HepG2 (cell line): Measurements from ENCODE around the gene IFNK. TPM values are rescaled to one million over a fixed set of nuclear protein-coding genes. Genes with fewer than 3 reads are reported as not detected.

Experiments
- CREB1 ChIP-seq, 2 experiments: fragments of 450-650 bp in 1 of 2; IDR thresholded peaks; 2 replicates each; pipeline ENCODE4 v1.6.1; 2016 to 2017; ENCODE audit warnings: control low read depth in 1 of 2, mild to moderate bottlenecking in 1 of 2, missing compliant biosample characterization in 1 of 2, missing genetic modification characterization in 1 of 2
- EZH2 ChIP-seq: conservative IDR thresholded peaks from 2 replicates; pipeline ENCODE4 v1.6.1; 2012; ENCODE audit warnings: mild to moderate bottlenecking, low read depth, low read length, moderate library complexity
- FOXA1 ChIP-seq, 2 experiments: fragments of 450-650 bp in 1 of 2; sonication (generic) in 1 of 2; formaldehyde crosslinking in 1 of 2; IDR thresholded peaks; 2 replicates each; pipeline versions ENCODE4 v1.4.0 to v1.6.1; 2016 to 2020; ENCODE audit warnings: missing genetic modification reagents in 1 of 2
- FOXJ3 ChIP-seq: sonication (generic); formaldehyde crosslinking; IDR thresholded peaks from 2 replicates; pipeline ENCODE4 v1.4.0; 2020; ENCODE audit warnings: missing genetic modification reagents, mild to moderate bottlenecking, borderline replicate concordance
- HES4 ChIP-seq: sonication (generic); formaldehyde crosslinking; IDR thresholded peaks from 2 replicates; pipeline ENCODE4 v1.9.0; 2021; ENCODE audit warnings: mild to moderate bottlenecking, missing genetic modification reagents, borderline replicate concordance
- KAT2B ChIP-seq: fragments of 150-350 bp; IDR thresholded peaks from 2 replicates; pipeline ENCODE4 v1.6.1; 2014; ENCODE audit warnings: low read depth, low read length, borderline replicate concordance
- KAT8 ChIP-seq: IDR thresholded peaks from 2 replicates; pipeline ENCODE4 v1.6.1; 2016; ENCODE audit warnings: missing genetic modification reagents, missing compliant biosample characterization
- MATR3 ChIP-seq: sonication (generic); formaldehyde crosslinking; IDR thresholded peaks from 2 replicates; pipeline ENCODE4 v1.4.0; 2020; ENCODE audit warnings: missing genetic modification reagents
- MAZ ChIP-seq, 2 experiments: sonication (generic) in 1 of 2; formaldehyde crosslinking in 1 of 2; IDR thresholded peaks; 2 replicates each; pipeline versions ENCODE4 v1.5.0 to v1.6.1; 2012 to 2020; ENCODE audit warnings: low read depth in 2 of 2, mild to moderate bottlenecking in 2 of 2, borderline replicate concordance in 1 of 2, improper control_type of control experiment in 1 of 2, low read length in 1 of 2, missing genetic modification reagents in 1 of 2, moderate library complexity in 1 of 2
- NFATC3 ChIP-seq: sonication (generic); formaldehyde crosslinking; IDR thresholded peaks from 2 replicates; pipeline ENCODE4 v1.5.1; 2020; ENCODE audit warnings: mild to moderate bottlenecking, missing genetic modification reagents
- NFIC ChIP-seq: IDR thresholded peaks from 2 replicates; pipeline ENCODE4 v1.6.1; 2012; ENCODE audit warnings: mild to moderate bottlenecking, low read length, inconsistent platforms
- NR2C2 ChIP-seq: sonication (generic); formaldehyde crosslinking; IDR thresholded peaks from 2 replicates; pipeline ENCODE4 v1.4.0; 2020; ENCODE audit warnings: missing genetic modification reagents, mild to moderate bottlenecking, moderate library complexity, borderline replicate concordance
- SRSF4 ChIP-seq: fragments of 200-400 bp; formaldehyde crosslinking; IDR thresholded peaks from one replicate; pipeline ENCODE4 v1.6.1; 2018; ENCODE audit warnings: mild to moderate bottlenecking, low read depth, low read length, moderate library complexity; ENCODE audit not compliant: poor library complexity, severe bottlenecking
- SSRP1 ChIP-seq: IDR thresholded peaks from 2 replicates; pipeline ENCODE4 v1.6.1; 2016; ENCODE audit warnings: control low read depth
- TAF1 ChIP-seq: sonication (generic); formaldehyde crosslinking; IDR thresholded peaks from 2 replicates; pipeline ENCODE4 v1.4.0; 2020; ENCODE audit warnings: missing genetic modification reagents
- TBX3 ChIP-seq: fragments of 450-650 bp; IDR thresholded peaks from 2 replicates; pipeline ENCODE4 v1.6.1; 2017; ENCODE audit warnings: antibody characterized with exemption, mild to moderate bottlenecking, inconsistent platforms, borderline replicate concordance
- TCF7 ChIP-seq: sonication (generic); IDR thresholded peaks from 2 replicates; pipeline ENCODE4 v1.6.1; 2016; ENCODE audit warnings: antibody characterized with exemption, low read depth
- ZC3H4 ChIP-seq: sonication (generic); formaldehyde crosslinking; IDR thresholded peaks from 2 replicates; pipeline ENCODE4 v1.4.0; 2020; ENCODE audit warnings: missing genetic modification reagents, borderline replicate concordance
- ZKSCAN5 ChIP-seq: sonication (generic); formaldehyde crosslinking; IDR thresholded peaks from 2 replicates; pipeline ENCODE4 v1.5.1; 2020; ENCODE audit warnings: mild to moderate bottlenecking, missing genetic modification reagents
- ZNF253 ChIP-seq: sonication (generic); formaldehyde crosslinking; IDR thresholded peaks from 2 replicates; pipeline ENCODE4 v1.8.0; 2022; ENCODE audit warnings: mild to moderate bottlenecking, missing genetic modification reagents, borderline replicate concordance
- ZNF75D ChIP-seq: sonication (generic); formaldehyde crosslinking; IDR thresholded peaks from 2 replicates; pipeline ENCODE4 v1.8.1; 2023; ENCODE audit warnings: missing genetic modification reagents, mild to moderate bottlenecking, borderline replicate concordance
- ZNF790 ChIP-seq: sonication (generic); formaldehyde crosslinking; IDR thresholded peaks from 2 replicates; pipeline ENCODE4 v1.8.0; 2022; ENCODE audit warnings: missing genetic modification reagents, mild to moderate bottlenecking, borderline replicate concordance
- polyA plus RNA-seq, 8 experiments: library from polyadenylated mRNA; depleted of rRNA in 3 of 8; stranded (reverse) in 7 of 8; unstranded in 1 of 8; fragments of >200 nt; fragmentation: Illumina TruSeq in 4 of 8; extraction: Trizol in 4 of 8; gene quantifications; 2 replicates each; pipeline versions ENCODE4 v1.2.1 to v1.2.3, GENCODE V29; 2011 to 2016; ENCODE audit warnings: low read depth in 4 of 8, missing spikeins in 1 of 8, mixed read lengths in 1 of 8; ENCODE audit not compliant: insufficient read depth in 1 of 8
- total RNA-seq, 5 experiments: library from RNA; depleted of rRNA; stranded (reverse); fragments of >200 nt; fragmentation: Illumina TruSeq; extraction: Trizol; gene quantifications; 2 replicates each; pipeline ENCODE4 v1.2.3, GENCODE V29; 2016; ENCODE audit warnings: low read depth in 1 of 5
- TF ChIP-seq, protein P1 (sequence below): sonication (generic); formaldehyde crosslinking; IDR thresholded peaks from 2 replicates; pipeline ENCODE4 v1.5.1; 2020; ENCODE audit warnings: mild to moderate bottlenecking, missing genetic modification reagents, moderate library complexity
- TF ChIP-seq, protein P2 (sequence below): IDR thresholded peaks from 2 replicates; pipeline ENCODE4 v1.6.1; 2012; ENCODE audit warnings: low read depth, low read length, improper control_type of control experiment
- TF ChIP-seq, protein P3 (sequence below): sonication (generic); formaldehyde crosslinking; IDR thresholded peaks from 2 replicates; pipeline ENCODE4 v1.8.0; 2022; ENCODE audit warnings: low read depth, missing genetic modification reagents

Gene IFNK
- total and polyA plus RNA-seq, 2 of the 13 experiments (the other 11 are each of a cell fraction or from before 2014, with no cell fraction given) = not detected

DNA sequence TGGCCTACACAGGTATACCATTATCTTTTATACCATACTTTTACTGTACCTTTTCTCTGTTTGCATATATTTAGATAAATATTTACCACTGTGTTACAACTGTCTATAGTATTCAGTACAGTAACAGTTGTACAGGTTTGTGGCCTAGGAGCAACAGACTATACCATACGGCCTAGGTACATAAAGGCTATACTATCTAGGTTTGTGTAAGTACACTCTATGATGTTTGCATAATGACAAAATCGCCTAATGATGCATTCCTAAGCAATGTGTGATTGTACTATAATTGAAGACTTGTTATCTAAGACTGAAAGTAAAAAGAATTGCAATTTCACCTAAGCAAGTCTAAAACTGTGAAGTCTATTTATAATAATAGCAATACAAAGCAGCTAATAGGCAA lies 45.3 kb downstream of the IFNK start (continued):
- TF ChIP-seq ZC3H4 (CRISPR knock-in tag) (no peak), ZNF75D (CRISPR knock-in tag) (no peak), FOXJ3 (CRISPR knock-in tag) (no peak), SRSF4 (no peak), HES4 (CRISPR knock-in tag) (no peak), TBX3 (peak; percentile 54; the same call in 1 of the 2 replicates), EZH2 (no peak), KAT8 (CRISPR knock-in tag) (0 out of 2 replicates have a peak, but pooled peaks have one; percentile 17), NR2C2 (no peak), NFATC3 (no peak), CREB1 (IDR thresholded peaks at IDR 0.05) (peak; percentile 20; the same call in 1 of the 2 replicates), CREB1 (CRISPR knock-in tag; IDR thresholded peaks at IDR 0.05) (peak; percentile 53; the same call in 1 of the 2 replicates), KAT2B (no peak), SSRP1 (CRISPR knock-in tag) (no peak), ZNF253 (no peak), TCF7 (peak; percentile 38; the same call in 1 of the 2 replicates), MATR3 (CRISPR knock-in tag) (no peak), ZNF790 (CRISPR knock-in tag) (no peak), FOXA1 (IDR thresholded peaks at IDR 0.05) (peak; percentile 80), FOXA1 (CRISPR knock-in tag; IDR thresholded peaks at IDR 0.05) (peak; percentile 80), ZKSCAN5 (CRISPR knock-in tag) (no peak), MAZ (IDR thresholded peaks at IDR 0.05; ENCODE audit: borderline replicate concordance, low read depth, low read length) (no peak), MAZ (CRISPR knock-in tag; IDR thresholded peaks at IDR 0.05; ENCODE audit: low read depth) (no peak), TAF1 (CRISPR knock-in tag) (no peak), NFIC (no peak)
- TF ChIP-seq, protein P1, sequence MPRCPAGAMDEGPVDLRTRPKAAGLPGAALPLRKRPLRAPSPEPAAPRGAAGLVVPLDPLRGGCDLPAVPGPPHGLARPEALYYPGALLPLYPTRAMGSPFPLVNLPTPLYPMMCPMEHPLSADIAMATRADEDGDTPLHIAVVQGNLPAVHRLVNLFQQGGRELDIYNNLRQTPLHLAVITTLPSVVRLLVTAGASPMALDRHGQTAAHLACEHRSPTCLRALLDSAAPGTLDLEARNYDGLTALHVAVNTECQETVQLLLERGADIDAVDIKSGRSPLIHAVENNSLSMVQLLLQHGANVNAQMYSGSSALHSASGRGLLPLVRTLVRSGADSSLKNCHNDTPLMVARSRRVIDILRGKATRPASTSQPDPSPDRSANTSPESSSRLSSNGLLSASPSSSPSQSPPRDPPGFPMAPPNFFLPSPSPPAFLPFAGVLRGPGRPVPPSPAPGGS = no peak
- TF ChIP-seq, protein P2, sequence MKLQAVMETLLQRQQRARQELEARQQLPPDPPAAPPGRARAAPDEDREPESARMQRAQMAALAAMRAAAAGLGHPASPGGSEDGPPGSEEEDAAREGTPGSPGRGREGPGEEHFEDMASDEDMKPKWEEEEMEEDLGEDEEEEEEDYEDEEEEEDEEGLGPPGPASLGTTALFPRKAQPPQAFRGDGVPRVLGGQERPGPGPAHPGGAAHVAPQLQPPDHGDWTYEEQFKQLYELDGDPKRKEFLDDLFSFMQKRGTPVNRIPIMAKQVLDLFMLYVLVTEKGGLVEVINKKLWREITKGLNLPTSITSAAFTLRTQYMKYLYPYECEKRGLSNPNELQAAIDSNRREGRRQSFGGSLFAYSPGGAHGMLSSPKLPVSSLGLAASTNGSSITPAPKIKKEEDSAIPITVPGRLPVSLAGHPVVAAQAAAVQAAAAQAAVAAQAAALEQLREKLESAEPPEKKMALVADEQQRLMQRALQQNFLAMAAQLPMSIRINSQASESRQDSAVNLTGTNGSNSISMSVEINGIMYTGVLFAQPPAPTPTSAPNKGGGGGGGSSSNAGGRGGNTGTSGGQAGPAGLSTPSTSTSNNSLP = 0 out of 2 replicates have a peak, but pooled peaks have one; percentile 51
- TF ChIP-seq, protein P3, sequence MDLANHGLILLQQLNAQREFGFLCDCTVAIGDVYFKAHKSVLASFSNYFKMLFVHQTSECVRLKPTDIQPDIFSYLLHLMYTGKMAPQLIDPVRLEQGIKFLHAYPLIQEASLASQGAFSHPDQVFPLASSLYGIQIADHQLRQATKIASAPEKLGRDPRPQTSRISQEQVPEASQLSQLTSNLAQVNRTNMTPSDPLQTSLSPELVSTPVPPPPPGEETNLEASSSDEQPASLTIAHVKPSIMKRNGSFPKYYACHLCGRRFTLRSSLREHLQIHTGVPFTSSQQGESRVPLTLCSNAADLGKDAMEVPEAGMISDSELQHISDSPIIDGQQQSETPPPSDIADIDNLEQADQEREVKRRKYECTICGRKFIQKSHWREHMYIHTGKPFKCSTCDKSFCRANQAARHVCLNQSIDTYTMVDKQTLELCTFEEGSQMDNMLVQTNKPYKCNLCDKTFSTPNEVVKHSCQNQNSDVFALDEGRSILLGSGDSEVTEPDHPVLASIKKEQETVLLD (CRISPR knock-in tag) = no peak
